Endothelial cell of umbilical vein (primary cell): Measurements from ENCODE around the gene GPR108. TPM values are rescaled to one million over a fixed set of nuclear protein-coding genes. Genes with fewer than 3 reads are reported as not detected.

Experiments used
- BruUV-seq: library from RNA; stranded (reverse); fragments of 400-500 nt; replicated peaks from 2 replicates; lab custom pipeline; 2021; lab: Mats Ljungman, UMichigan
- CTCF ChIA-PET: fragments of 300-600, 350-600 bp; sonication (Branson Sonifier 250); formaldehyde crosslinking; loops from one replicate; lab custom pipeline; 2021; ENCODE audit warnings: antibody characterized with exemption, inconsistent platforms; lab: Charles Lee
- POLR2A ChIA-PET: fragments of 300-600, 350-600 bp; sonication (Branson Sonifier 250); formaldehyde crosslinking; loops from one replicate; lab custom pipeline; 2021; ENCODE audit warnings: antibody characterized with exemption, inconsistent platforms; lab: Charles Lee
- DNase-seq: peaks from one replicate; pipeline ENCODE4 v3.0.0-alpha.2; 2011; ENCODE audit warnings: low read depth, low spot score
- FAIRE-seq: peaks from 2 replicates; lab custom pipeline; 2011; peaks lifted over from hg19 to GRCh38; lab: Jason Lieb, UNC
- H2AFZ ChIP-seq: 2 replicates; pipeline ENCODE4 v1.6.0; 2012; ENCODE audit warnings: low read depth, low read length, control low read depth, inconsistent platforms
- H3K27ac ChIP-seq: 2 replicates; pipeline ENCODE4 v1.5.1; 2011; ENCODE audit warnings: low read depth, mild to moderate bottlenecking, control low read depth, low read length, moderate library complexity; ENCODE audit not compliant: insufficient read depth
- H3K27me3 ChIP-seq, 2 experiments: 2 replicates each; pipeline versions ENCODE4 v1.6.0 to v1.6.1; 2011; ENCODE audit warnings: low read length in 2 of 2, mixed read lengths in 1 of 2; ENCODE audit not compliant: control insufficient read depth in 2 of 2, insufficient read depth in 2 of 2
- H3K36me3 ChIP-seq, 2 experiments: 2 replicates in 1 of 2; 3 replicates in 1 of 2; pipeline ENCODE4 v1.5.1; 2011; ENCODE audit warnings: low read length in 2 of 2, mild to moderate bottlenecking in 1 of 2, moderate library complexity in 1 of 2; ENCODE audit not compliant: control insufficient read depth in 2 of 2, insufficient read depth in 2 of 2; ENCODE audit errors: extremely low read depth in 1 of 2
- H3K4me1 ChIP-seq: 3 replicates; pipeline ENCODE4 v1.5.1; 2011; ENCODE audit warnings: mild to moderate bottlenecking, low read length; ENCODE audit not compliant: control insufficient read depth, insufficient read depth; ENCODE audit errors: extremely low read depth
- H3K4me2 ChIP-seq: 2 replicates; pipeline ENCODE4 v1.6.1; 2011; ENCODE audit warnings: low read length, control low read depth, mixed read lengths; ENCODE audit not compliant: insufficient read depth
- H3K4me3 ChIP-seq, 3 experiments: fragments of 200-600 bp in 1 of 3; sonication (generic), shearing (Covaris generic) in 1 of 3; replicated peaks in 1 of 3; 2 replicates each; pipeline ENCODE4 v1.5.1; 2011 to 2016; ENCODE audit warnings: control low read depth in 3 of 3, low read length in 3 of 3, mild to moderate bottlenecking in 2 of 3, inconsistent platforms in 1 of 3, low read depth in 1 of 3, moderate library complexity in 1 of 3; ENCODE audit not compliant: insufficient read depth in 1 of 3
- H3K79me2 ChIP-seq: 2 replicates; pipeline ENCODE4 v1.6.0; 2012; ENCODE audit warnings: low read length, inconsistent platforms; ENCODE audit not compliant: control insufficient read depth, insufficient read depth
- H3K9ac ChIP-seq: replicated peaks from 2 replicates; pipeline ENCODE3; 2011; ENCODE audit warnings: low read length, control low read depth; ENCODE audit not compliant: insufficient read depth; ENCODE audit errors: extremely low read depth
- H3K9me1 ChIP-seq: replicated peaks from 3 replicates; pipeline ENCODE4 v1.6.0; 2011; ENCODE audit warnings: mild to moderate bottlenecking, low read length; ENCODE audit not compliant: control insufficient read depth, insufficient read depth; ENCODE audit errors: extremely low read depth
- H3K9me3 ChIP-seq: replicated peaks from 2 replicates; pipeline ENCODE4 v1.5.1; 2012; ENCODE audit warnings: low read length, inconsistent platforms; ENCODE audit not compliant: control insufficient read depth, insufficient read depth
- H4K20me1 ChIP-seq: replicated peaks from 2 replicates; pipeline ENCODE3; 2011; ENCODE audit warnings: mild to moderate bottlenecking, low read length; ENCODE audit not compliant: control insufficient read depth, insufficient read depth; ENCODE audit errors: extremely low read depth
- CTCF ChIP-seq, 2 donors: IDR thresholded peaks; 1 replicate in 1 of 2; 2 replicates in 1 of 2; pipeline ENCODE4 v1.5.1; 2011; ENCODE audit warnings: low read length in 2 of 2, mild to moderate bottlenecking in 2 of 2, moderate library complexity in 2 of 2, control low read depth in 1 of 2, inconsistent platforms in 1 of 2, low read depth in 1 of 2; ENCODE audit not compliant: insufficient read depth in 1 of 2; ENCODE audit errors: extremely low read depth in 1 of 2
- EZH2 ChIP-seq: IDR thresholded peaks from 2 replicates; pipeline ENCODE4 v1.6.1; 2012; ENCODE audit warnings: borderline replicate concordance, low read depth, mild to moderate bottlenecking, moderate library complexity, low read length, inconsistent platforms; ENCODE audit not compliant: severe bottlenecking
- FOS ChIP-seq: IDR thresholded peaks from 2 replicates; pipeline ENCODE4 v1.6.1; 2011; ENCODE audit warnings: mild to moderate bottlenecking, low read length, moderate library complexity, borderline replicate concordance; ENCODE audit not compliant: insufficient read depth
- GATA2 ChIP-seq: IDR thresholded peaks from 2 replicates; pipeline ENCODE4 v1.7.0; 2011; ENCODE audit warnings: low read depth, mild to moderate bottlenecking, moderate library complexity, mixed read lengths, low read length; ENCODE audit not compliant: insufficient read length, insufficient read depth
- JUN ChIP-seq: IDR thresholded peaks from 2 replicates; pipeline ENCODE4 v1.6.1; 2011; ENCODE audit warnings: borderline replicate concordance, low read depth; ENCODE audit not compliant: insufficient read length, insufficient read depth
- MAX ChIP-seq: IDR thresholded peaks from 2 replicates; pipeline ENCODE4 v1.6.1; 2011; ENCODE audit not compliant: insufficient read depth, insufficient read length
- MYC ChIP-seq: IDR thresholded peaks from one replicate; pipeline ENCODE4 v1.6.1; 2011; ENCODE audit warnings: mild to moderate bottlenecking, low read depth, low read length
- POLR2A ChIP-seq: IDR thresholded peaks from 2 replicates; pipeline ENCODE4 v1.6.1; 2012; ENCODE audit warnings: low read depth, mild to moderate bottlenecking, control low read depth, low read length
- POLR2AphosphoS5 ChIP-seq: IDR thresholded peaks from 2 replicates; pipeline ENCODE4 v1.6.1; 2012; ENCODE audit warnings: low read depth, mild to moderate bottlenecking, control low read depth, low read length, moderate library complexity; ENCODE audit not compliant: insufficient read depth
- dilution Hi-C: fragments of 300-500 bp; cut with MboI; formaldehyde crosslinking; loops from one replicate; pipeline ENCODE4 v1.15.0; 2019; ENCODE audit warnings: low sequenced_read_pairs; ENCODE audit not compliant: extremely low pct_ligation_motif_present
- intact Hi-C: fragments of 100-400 bp; cut with micrococcal nuclease; formaldehyde crosslinking; loops from one replicate; pipeline ENCODE4 v1.10.0; 2022
- polyA plus RNA-seq, 4 experiments: library from polyadenylated mRNA; depleted of rRNA in 3 of 4; stranded (reverse) in 3 of 4; unstranded in 1 of 4; fragments of >200 nt; gene quantifications; 2 replicates each; pipeline versions ENCODE4 v1.2.1 to v1.2.3, GENCODE V29; 2011 to 2012; ENCODE audit warnings: missing spikeins in 1 of 4
- total RNA-seq: library from RNA; stranded (reverse); gene quantifications from 2 replicates; pipeline ENCODE4 v1.2.3, GENCODE V29; 2021

GPR108 gene
- total and polyA plus RNA-seq, 2 donors (not counting 3 experiments of a cell fraction or from before 2014, with no cell fraction given), result 68.5 to 80.2 TPM

- ChIA-PET CTCF (interaction anchor here (2.2 to 4.1 kb wide), 2 partner anchors 90 to 257 kb away, joined by 5 to 21 read pairs; no protein-coding TSS in a partner anchor), POLR2A (no interaction called here)
- Histone ChIP-seq H3K9me1 (no peaks in the 10 kb centered on the region), H3K36me3 (no peaks in the 10 kb centered on the region), H3K9ac (no peak overlapping the region), H2AFZ (no peak overlapping the region), H4K20me1 (no peaks in the 10 kb centered on the region), H3K79me2 (no peaks in the 10 kb centered on the region), H3K4me2 (no peak overlapping the region), H3K27me3 (no peaks in the 10 kb centered on the region), H3K27ac (no peak overlapping the region), H3K4me3 (no peak overlapping the region), H3K9me3 (no peaks in the 10 kb centered on the region), H3K4me1 (no peaks in the 10 kb centered on the region)
- intact Hi-C loops, result no loop called here
- FAIRE-seq (no peak), DNase-seq (no peak)
- no TSS peak for BruUV-seq
- dilution Hi-C loops, result no loop called here
- no peak for TF ChIP-seq POLR2AphosphoS5
- TF ChIP-seq MAX, result no peak
- no peak for TF ChIP-seq EZH2
- no peak for TF ChIP-seq CTCF (IDR thresholded peaks at IDR 0.05; ENCODE audit: extremely low read depth in 1 of 2, insufficient read depth in 1 of 2, low read depth in 1 of 2, low read length in 2 of 2)
- no peak for TF ChIP-seq GATA2
- TF ChIP-seq POLR2A, result no peak
- TF ChIP-seq MYC, result no peak
- no peak for TF ChIP-seq FOS
- TF ChIP-seq JUN, result no peak
Measured at GRCh38 chr19:6773323-6773931, 36.0 kb upstream of the GPR108 start.
